Gastrocnemius medialis (tissue), 4 donors: ENCODE data around the gene AGAP1.
"Not testable (repeated sequence)": the region's sequence is repeated elsewhere in the genome, so short reads cannot be mapped to it uniquely, and the experiment has no call there.

Experiments
- POLR2A ChIP-seq, 2 donors: fragments of 450-650 bp; IDR thresholded peaks; one replicate each; pipeline ENCODE4 v1.6.1; 2017; ENCODE audit warnings: antibody characterized with exemption in 2 of 2, mild to moderate bottlenecking in 2 of 2, moderate library complexity in 2 of 2
- TF ChIP-seq, protein P1 (sequence below), 5 experiments: fragments of 450-650 bp in 3 of 5; fragments of 200-600 bp in 2 of 5; sonication (generic) in 2 of 5; IDR thresholded peaks in 4 of 5; conservative IDR thresholded peaks in 1 of 5; 1 replicate in 4 of 5; 2 replicates in 1 of 5; pipeline ENCODE4 v1.5.1; 2016 to 2019; ENCODE audit warnings: antibody characterized with exemption in 5 of 5, mild to moderate bottlenecking in 3 of 5, moderate library complexity in 3 of 5

DNA sequence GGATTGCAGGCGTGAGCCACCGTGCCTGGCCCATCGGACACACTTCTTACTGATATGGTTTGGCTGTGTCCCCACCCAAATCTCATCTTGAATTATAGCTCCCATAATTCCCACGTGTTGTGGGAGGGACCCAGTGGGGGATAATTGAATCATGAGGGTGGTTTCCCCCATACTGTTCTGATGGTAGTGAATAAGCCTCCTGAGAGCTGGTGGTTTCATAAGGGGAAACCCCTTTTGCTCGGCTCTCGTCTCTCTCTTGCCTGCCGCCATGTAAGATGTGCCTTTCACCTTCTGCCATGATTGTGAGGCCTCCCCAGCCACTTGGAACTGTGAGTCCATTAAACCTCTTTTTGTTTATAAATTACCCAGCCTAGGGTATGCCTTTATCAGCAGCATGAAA, 109.1 kb downstream of the AGAP1 start:
- TF ChIP-seq, protein P1, sequence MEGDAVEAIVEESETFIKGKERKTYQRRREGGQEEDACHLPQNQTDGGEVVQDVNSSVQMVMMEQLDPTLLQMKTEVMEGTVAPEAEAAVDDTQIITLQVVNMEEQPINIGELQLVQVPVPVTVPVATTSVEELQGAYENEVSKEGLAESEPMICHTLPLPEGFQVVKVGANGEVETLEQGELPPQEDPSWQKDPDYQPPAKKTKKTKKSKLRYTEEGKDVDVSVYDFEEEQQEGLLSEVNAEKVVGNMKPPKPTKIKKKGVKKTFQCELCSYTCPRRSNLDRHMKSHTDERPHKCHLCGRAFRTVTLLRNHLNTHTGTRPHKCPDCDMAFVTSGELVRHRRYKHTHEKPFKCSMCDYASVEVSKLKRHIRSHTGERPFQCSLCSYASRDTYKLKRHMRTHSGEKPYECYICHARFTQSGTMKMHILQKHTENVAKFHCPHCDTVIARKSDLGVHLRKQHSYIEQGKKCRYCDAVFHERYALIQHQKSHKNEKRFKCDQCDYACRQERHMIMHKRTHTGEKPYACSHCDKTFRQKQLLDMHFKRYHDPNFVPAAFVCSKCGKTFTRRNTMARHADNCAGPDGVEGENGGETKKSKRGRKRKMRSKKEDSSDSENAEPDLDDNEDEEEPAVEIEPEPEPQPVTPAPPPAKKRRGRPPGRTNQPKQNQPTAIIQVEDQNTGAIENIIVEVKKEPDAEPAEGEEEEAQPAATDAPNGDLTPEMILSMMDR (IDR thresholded peaks at IDR 0.05 in 4 of 5, conservative IDR thresholded peaks at IDR 0.05 in 1 of 5), result not testable (repeated sequence)
- TF ChIP-seq POLR2A (IDR thresholded peaks at IDR 0.05), result not testable (repeated sequence)
